ENCODE data around the gene DNAJC13. TPM values are rescaled to one million over a fixed set of nuclear protein-coding genes. Genes with fewer than 3 reads are reported as not detected.
A peak's percentile ranks its signal among the peaks of the same experiment; 100 is the strongest.

DNAJC13 gene
- total RNA-seq, 1 experiment from 2014 or later: 18.1 TPM

GRCh38 chr3:132543011-132543739, 125.9 kb downstream of the DNAJC13 start:
- Histone ChIP-seq H2AK5ac (ENCODE audit: insufficient read length, low read length) (no peak overlapping the region), H3T11ph (ENCODE audit: low read length) (no peak overlapping the region), H4K20me1 (ENCODE audit: control insufficient read depth, insufficient read depth, insufficient read length) (no peaks in the 10 kb centered on the region), H2BK120ac (ENCODE audit: low read depth, low read length, poor library complexity, severe bottlenecking) (no peak overlapping the region), H4K91ac (ENCODE audit: insufficient read length, low read depth, low read length) (no peak overlapping the region), H2BK20ac (ENCODE audit: low read depth, low read length, poor library complexity, severe bottlenecking) (no peak overlapping the region), H2BK5ac (ENCODE audit: insufficient read length, low read length) (no peak overlapping the region), H3K9ac (ENCODE audit: extremely low read depth, insufficient read length, low read length) (no peak overlapping the region), H3K4ac (ENCODE audit: low read depth, low read length) (no peak overlapping the region), H2BK12ac (ENCODE audit: insufficient read length, low read depth, low read length) (no peak overlapping the region), H3K9me3 (ENCODE audit: control insufficient read depth, low read depth, low read length) (no peaks in the 10 kb centered on the region), H3K56ac (ENCODE audit: insufficient read length, low read depth, low read length) (no peak overlapping the region), H2AFZ (ENCODE audit: low read length) (no peak overlapping the region), H3K79me1 (ENCODE audit: insufficient read depth, low read depth, low read length, poor library complexity, severe bottlenecking) (no peaks in the 10 kb centered on the region), H2BK15ac (ENCODE audit: low read depth, low read length) (no peak overlapping the region), H4K8ac (replicated peaks; ENCODE audit: insufficient read length, low read depth, low read length) (no peak overlapping the region), H3K27me3 (ENCODE audit: insufficient read depth, low read length) (no peaks in the 10 kb centered on the region), H3K23me2 (ENCODE audit: insufficient read length, low read depth, low read length, poor library complexity, severe bottlenecking) (no peaks in the 10 kb centered on the region), H3K4me2 (ENCODE audit: insufficient read depth, insufficient read length, low read length) (no peak overlapping the region), H3K4me1 (ENCODE audit: insufficient read depth, low read length) (no peaks in the 10 kb centered on the region), H3K27ac (ENCODE audit: insufficient read length, low read depth, low read length) (no peak overlapping the region), H3K79me2 (ENCODE audit: insufficient read depth, low read length) (no peaks in the 10 kb centered on the region), H4K5ac (ENCODE audit: insufficient read length, low read depth, low read length) (no peak overlapping the region), H3K23ac (ENCODE audit: insufficient read length, low read depth, low read length) (no peak overlapping the region), H3K14ac (ENCODE audit: insufficient read depth, low read length) (no peak overlapping the region), H3K18ac (ENCODE audit: insufficient read length, low read depth, low read length) (no peak overlapping the region)
- no peak overlapping the region for H3K4me3 Mint-ChIP-seq
- no peak for TF ChIP-seq CTCF (conservative IDR thresholded peaks at IDR 0.05)
- H3K4me1 Mint-ChIP-seq: peaks cover 3% of the 10 kb centered on the region in 2 experiments; a peak in 3 of 4 replicates
- H3K27me3 Mint-ChIP-seq (ENCODE audit: low read depth): no peaks in the 10 kb centered on the region
- no peak for DNase-seq
- H3K36me3 Mint-ChIP-seq (ENCODE audit: insufficient read depth in 1 of 3, low read depth in 3 of 3): peaks cover 3 to 17% (median 3%) of the 10 kb centered on the region in 3 experiments; a peak in 5 of 7 replicates
- no CpG with 5 or more reads among the region's 2 CpGs for WGBS (ENCODE audit: extremely low coverage, insufficient read length, low lambda C conversion rate)
- 0 out of 7 replicates have a peak overlapping the region, but pooled peaks of 1 of the 3 experiments have one; percentile 15 for H3K27ac Mint-ChIP-seq
- H3K9me3 Mint-ChIP-seq: no peaks in the 10 kb centered on the region
